ENCODE measurements around the gene PARD3. TPM values are rescaled to one million over a fixed set of nuclear protein-coding genes. Genes with fewer than 3 reads are reported as not detected.

PARD3 gene
- total and polyA plus RNA-seq, 2 donors (not counting 3 experiments of a cell fraction or from before 2014, with no cell fraction given) = 7.3 to 24.1 TPM

GRCh38 chr10:34430685-34431084, 384.4 kb downstream of the PARD3 start:
- Histone ChIP-seq H3K27me3 (ENCODE audit: control insufficient read depth in 2 of 2, insufficient read depth in 2 of 2, low read length in 2 of 2) (no peaks in the 10 kb centered on the region), H4K20me1 (replicated peaks; ENCODE audit: control insufficient read depth, extremely low read depth, insufficient read depth, low read length) (no peaks in the 10 kb centered on the region), H3K9me1 (replicated peaks; ENCODE audit: control insufficient read depth, extremely low read depth, insufficient read depth, low read length) (no peaks in the 10 kb centered on the region), H3K9me3 (replicated peaks; ENCODE audit: control insufficient read depth, insufficient read depth, low read length) (no peaks in the 10 kb centered on the region), H3K9ac (replicated peaks; ENCODE audit: extremely low read depth, insufficient read depth, low read length) (no peak overlapping the region), H3K4me3 (replicated peaks in 1 of 3; ENCODE audit: insufficient read depth in 1 of 3, low read depth in 1 of 3, low read length in 3 of 3) (peak overlapping the region in 1 of 3 experiments; percentile 2), H3K4me2 (ENCODE audit: insufficient read depth, low read length) (peak overlapping the region; percentile 80), H3K4me1 (ENCODE audit: control insufficient read depth, extremely low read depth, insufficient read depth, low read length) (peaks cover 34% of the 10 kb centered on the region), H3K36me3 (ENCODE audit: control insufficient read depth in 2 of 2, extremely low read depth in 1 of 2, insufficient read depth in 2 of 2, low read length in 2 of 2) (no peaks in the 10 kb centered on the region), H2AFZ (ENCODE audit: low read depth, low read length) (no peak overlapping the region), H3K79me2 (ENCODE audit: control insufficient read depth, insufficient read depth, low read length) (no peaks in the 10 kb centered on the region), H3K27ac (ENCODE audit: insufficient read depth, low read depth, low read length) (no peak overlapping the region)
- ChIA-PET CTCF (interaction anchor here (1.0 to 2.1 kb wide), 3 partner anchors 9 to 207 kb away, joined by 3 to 8 read pairs (median 4); no protein-coding TSS in a partner anchor), POLR2A (no interaction called here)
- intact Hi-C loops (cut with micrococcal nuclease) = no loop called here
- dilution Hi-C loops (cut with MboI; ENCODE audit: extremely low pct_ligation_motif_present, low sequenced_read_pairs) = no loop called here
- FAIRE-seq (peak; percentile 68), DNase-seq (ENCODE audit: low read depth, low spot score) (peak; percentile 74)
- TF ChIP-seq MYC (IDR thresholded peaks at IDR 0.05; ENCODE audit: low read depth, low read length) (no peak), FOS (IDR thresholded peaks at IDR 0.05; ENCODE audit: borderline replicate concordance, insufficient read depth, low read length) (peak; percentile 67), GATA2 (IDR thresholded peaks at IDR 0.05; ENCODE audit: insufficient read depth, insufficient read length, low read depth, low read length) (peak; percentile 98), JUN (IDR thresholded peaks at IDR 0.05; ENCODE audit: borderline replicate concordance, insufficient read depth, insufficient read length, low read depth) (peak; percentile 24), POLR2AphosphoS5 (IDR thresholded peaks at IDR 0.05; ENCODE audit: insufficient read depth, low read depth, low read length) (peak; percentile 84)
- BruUV-seq (replicated peaks) = no TSS peak

DNA sequence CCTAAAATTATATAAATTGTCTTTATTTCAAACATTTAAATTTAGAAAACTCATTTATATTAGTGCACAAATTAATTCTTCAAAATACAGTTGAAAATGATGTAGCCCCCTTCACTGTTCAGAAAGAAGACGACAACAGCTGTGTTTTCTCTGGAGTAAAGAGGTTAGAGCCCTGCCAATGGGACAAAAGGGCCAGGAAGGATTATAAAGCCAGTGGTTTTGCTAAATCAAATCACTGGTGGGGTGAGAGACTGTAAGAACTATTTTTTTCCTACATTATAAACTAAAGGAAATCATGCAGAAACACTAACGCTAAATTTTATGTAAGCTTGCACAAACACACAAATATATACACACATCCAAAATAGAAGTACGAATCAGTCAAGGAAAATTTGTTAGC, 386.6 kb downstream of the PARD3 start:
- Histone ChIP-seq H2AFZ (ENCODE audit: low read depth, low read length) (no peak overlapping the region), H3K27ac (ENCODE audit: insufficient read depth, low read depth, low read length) (no peak overlapping the region), H3K36me3 (ENCODE audit: control insufficient read depth in 2 of 2, extremely low read depth in 1 of 2, insufficient read depth in 2 of 2, low read length in 2 of 2) (no peaks in the 10 kb centered on the region), H3K9me1 (replicated peaks; ENCODE audit: control insufficient read depth, extremely low read depth, insufficient read depth, low read length) (no peaks in the 10 kb centered on the region), H4K20me1 (replicated peaks; ENCODE audit: control insufficient read depth, extremely low read depth, insufficient read depth, low read length) (no peaks in the 10 kb centered on the region), H3K9ac (replicated peaks; ENCODE audit: extremely low read depth, insufficient read depth, low read length) (no peak overlapping the region), H3K9me3 (replicated peaks; ENCODE audit: control insufficient read depth, insufficient read depth, low read length) (no peaks in the 10 kb centered on the region), H3K4me3 (replicated peaks in 1 of 3; ENCODE audit: insufficient read depth in 1 of 3, low read depth in 1 of 3, low read length in 3 of 3) (no peak overlapping the region), H3K79me2 (ENCODE audit: control insufficient read depth, insufficient read depth, low read length) (no peaks in the 10 kb centered on the region), H3K27me3 (ENCODE audit: control insufficient read depth in 2 of 2, insufficient read depth in 2 of 2, low read length in 2 of 2) (no peaks in the 10 kb centered on the region), H3K4me1 (ENCODE audit: control insufficient read depth, extremely low read depth, insufficient read depth, low read length) (peaks cover 24% of the 10 kb centered on the region), H3K4me2 (ENCODE audit: insufficient read depth, low read length) (no peak overlapping the region)
- POLR2A ChIA-PET = no interaction called here
- dilution Hi-C loops (cut with MboI; ENCODE audit: extremely low pct_ligation_motif_present, low sequenced_read_pairs) = no loop called here
- CTCF ChIA-PET = no interaction called here
- DNase-seq (ENCODE audit: low read depth, low spot score) (no peak), FAIRE-seq (no peak)
- no TSS peak for BruUV-seq (replicated peaks)
- no peak for TF ChIP-seq JUN (IDR thresholded peaks at IDR 0.05; ENCODE audit: borderline replicate concordance, insufficient read depth, insufficient read length, low read depth)
- TF ChIP-seq EZH2 (IDR thresholded peaks at IDR 0.05; ENCODE audit: borderline replicate concordance, low read depth, low read length, severe bottlenecking) = no peak
- TF ChIP-seq FOS (IDR thresholded peaks at IDR 0.05; ENCODE audit: borderline replicate concordance, insufficient read depth, low read length) = no peak
- TF ChIP-seq MYC (IDR thresholded peaks at IDR 0.05; ENCODE audit: low read depth, low read length) = no peak
- no peak for TF ChIP-seq POLR2A (IDR thresholded peaks at IDR 0.05; ENCODE audit: low read depth, low read length)
- TF ChIP-seq CTCF (IDR thresholded peaks at IDR 0.05; ENCODE audit: extremely low read depth in 1 of 2, insufficient read depth in 1 of 2, low read depth in 1 of 2, low read length in 2 of 2) = no peak
- no peak for TF ChIP-seq GATA2 (IDR thresholded peaks at IDR 0.05; ENCODE audit: insufficient read depth, insufficient read length, low read depth, low read length)
- no peak for TF ChIP-seq MAX (IDR thresholded peaks at IDR 0.05; ENCODE audit: insufficient read depth, insufficient read length)
- TF ChIP-seq POLR2AphosphoS5 (IDR thresholded peaks at IDR 0.05; ENCODE audit: insufficient read depth, low read depth, low read length) = no peak
- intact Hi-C loops (cut with micrococcal nuclease) = no loop called here
